GM19324 (cell line): Measurements from ENCODE around the gene LDLRAD4.

ENCODE experiments used
- ATAC-seq: cut with Tn5 transposase; IDR thresholded peaks from one replicate; pipeline ENCODE4 v1.9.1; 2021; ENCODE audit warnings: mild to moderate bottlenecking, moderate library complexity; ENCODE audit not compliant: unreplicated experiment, low FRiP score

The LDLRAD4 gene

GRCh38 chr18:13395577-13395976 lies 177.0 kb downstream of the LDLRAD4 start:
- ATAC-seq = no peak

DNA sequence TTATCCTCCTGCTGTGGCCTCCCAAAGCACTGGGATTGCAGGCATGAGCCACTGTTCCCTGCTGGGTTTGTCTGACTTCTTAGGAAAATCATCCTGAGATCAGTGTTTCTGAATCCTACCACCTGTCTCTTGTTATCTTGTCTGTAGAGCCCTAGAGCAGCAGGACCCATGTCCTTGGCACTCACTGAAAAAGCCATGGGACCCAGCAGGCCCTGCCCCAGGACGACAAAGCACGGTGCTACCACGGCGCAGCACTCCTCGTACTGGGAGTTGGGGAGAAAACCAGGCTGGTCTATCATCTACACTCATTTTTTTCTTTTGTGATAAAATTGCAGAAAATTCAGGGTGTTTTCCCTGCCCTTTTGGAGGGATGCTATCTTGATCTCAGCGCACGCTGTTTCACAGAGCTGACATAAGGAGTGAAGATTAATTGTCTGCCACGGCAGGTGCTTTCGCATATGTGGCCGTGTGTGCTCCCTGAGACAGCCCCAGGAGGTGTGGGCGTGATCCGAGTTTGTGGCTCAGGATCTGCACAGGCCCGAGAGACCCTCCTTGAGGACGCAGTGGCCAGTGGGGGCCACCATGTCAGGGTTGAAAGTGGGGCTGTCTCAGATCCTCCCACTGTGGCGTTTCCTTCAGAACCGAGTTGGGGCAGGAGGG lies 179.1 kb downstream of the LDLRAD4 start:
- no peak for ATAC-seq

DNA sequence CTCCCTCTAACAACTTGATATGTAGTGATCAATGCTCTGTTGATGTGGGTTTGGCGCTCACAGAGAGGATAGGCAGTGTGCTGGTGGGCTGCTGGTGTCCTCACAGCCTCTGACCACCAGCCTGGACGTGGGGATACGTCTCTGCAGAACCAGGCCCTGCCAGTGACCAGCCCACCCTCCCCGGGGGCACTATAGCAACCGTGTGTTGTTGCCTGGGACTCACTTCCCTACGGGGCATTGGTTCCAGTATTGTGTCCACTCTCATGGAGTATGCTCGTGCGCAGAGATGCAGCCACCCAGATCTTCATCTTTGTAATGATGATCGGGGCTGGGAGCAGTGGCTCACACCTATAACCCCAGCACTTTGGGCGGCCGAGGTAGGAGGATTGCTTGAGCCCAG lies 180.1 kb downstream of the LDLRAD4 start:
- ATAC-seq = no peak

DNA sequence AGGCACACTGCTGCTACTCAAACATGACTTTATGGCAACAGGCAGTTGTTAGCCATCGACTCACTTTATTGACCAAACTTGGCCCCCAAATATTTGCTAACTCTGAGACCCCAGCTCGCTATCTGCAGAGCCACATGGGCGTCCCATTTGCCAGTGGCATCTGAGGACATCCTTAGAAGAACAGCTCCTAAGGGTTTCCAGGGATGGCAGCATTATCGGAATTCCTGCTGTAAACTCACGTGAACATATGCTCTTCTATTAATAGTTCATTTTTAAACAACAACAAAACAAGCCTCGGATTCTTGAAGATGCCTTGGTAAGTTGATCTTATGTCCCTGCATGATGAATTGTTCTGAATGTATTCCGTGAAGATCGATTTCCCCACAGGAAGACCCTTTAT lies 181.0 kb downstream of the LDLRAD4 start:
- ATAC-seq = no peak

GRCh38 chr18:13400636-13401315 lies 182.2 kb downstream of the LDLRAD4 start:
- no peak for ATAC-seq

DNA sequence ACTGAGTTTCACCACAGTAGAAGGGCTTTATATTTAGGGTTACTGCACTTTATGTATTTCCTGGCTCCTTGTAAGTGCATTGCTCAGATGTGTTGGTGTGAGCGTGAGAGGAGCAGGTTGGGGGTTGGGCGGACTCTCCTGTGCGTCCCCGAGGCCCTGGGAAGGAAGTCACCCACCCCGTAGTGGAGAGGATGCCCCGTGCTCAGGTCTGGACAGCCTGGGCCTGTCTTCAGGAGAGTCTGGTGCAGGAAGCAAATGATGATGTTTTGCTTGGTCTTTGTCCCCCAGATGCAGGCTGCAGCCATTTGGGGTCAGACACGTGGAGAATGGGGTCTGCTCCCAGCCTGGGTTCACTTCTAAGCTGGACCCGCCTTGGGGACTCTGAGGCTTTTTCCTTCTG lies 182.8 kb downstream of the LDLRAD4 start:
- no peak for ATAC-seq

DNA sequence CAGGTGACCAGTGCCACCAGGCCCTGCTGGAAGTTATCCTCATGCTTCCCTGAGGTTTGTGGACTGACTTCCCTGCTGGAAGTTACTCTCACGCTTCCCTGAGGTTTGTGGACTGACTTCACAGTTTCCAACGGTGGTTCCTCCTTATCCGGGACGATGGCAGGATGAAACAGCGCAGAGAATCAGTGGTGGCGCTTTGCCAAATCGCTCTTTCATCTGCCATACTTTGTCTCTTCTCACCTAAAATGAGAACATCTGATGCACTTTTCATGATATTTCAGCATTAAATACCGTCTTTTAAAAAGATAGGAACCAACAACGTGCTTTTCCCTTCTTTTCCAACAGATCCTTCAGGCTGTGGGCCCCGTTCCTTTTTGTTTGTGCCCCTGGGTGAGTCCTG lies 183.3 kb downstream of the LDLRAD4 start:
- no peak for ATAC-seq

DNA sequence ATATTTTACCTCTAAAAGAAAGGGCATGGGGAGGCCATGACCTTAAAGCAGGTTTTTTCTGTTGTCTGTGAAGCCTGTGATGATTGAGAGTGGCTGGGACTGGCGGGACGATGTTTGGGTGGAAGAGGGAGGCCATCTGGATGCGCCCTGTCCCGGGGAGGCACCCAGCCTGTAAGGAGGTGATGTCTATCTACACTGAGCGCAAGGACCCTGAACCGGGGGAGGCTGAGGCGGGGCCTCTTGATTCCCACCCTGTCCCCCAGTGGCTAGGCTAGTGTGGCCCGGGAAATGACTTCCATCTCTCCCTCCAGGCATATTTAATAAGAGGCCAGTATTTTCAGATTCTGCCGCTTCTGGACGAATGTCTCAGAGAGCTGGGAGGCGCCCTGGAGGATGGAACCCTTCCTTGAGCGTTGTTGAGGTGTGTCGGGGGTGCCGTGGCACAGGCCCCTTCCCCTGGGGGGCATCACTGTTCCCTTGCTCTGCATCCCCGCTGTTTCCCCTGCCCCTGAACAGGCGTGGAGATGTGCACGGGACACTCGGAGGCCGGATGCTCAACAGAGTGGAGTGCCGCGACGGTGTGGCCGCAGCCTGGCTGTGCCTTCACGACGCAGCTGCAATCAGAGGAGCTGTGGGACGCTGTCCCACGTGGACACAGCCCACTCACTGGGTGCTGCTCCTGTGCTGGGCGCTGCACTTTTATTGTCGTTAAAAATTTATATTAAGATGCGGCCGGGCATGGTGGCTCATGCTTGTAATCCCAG lies 185.4 kb downstream of the LDLRAD4 start:
- no peak for ATAC-seq

GRCh38 chr18:13405305-13406038 lies 186.9 kb downstream of the LDLRAD4 start:
- ATAC-seq = no peak

GRCh38 chr18:13406049-13406615 lies 187.6 kb downstream of the LDLRAD4 start:
- ATAC-seq = no peak

DNA sequence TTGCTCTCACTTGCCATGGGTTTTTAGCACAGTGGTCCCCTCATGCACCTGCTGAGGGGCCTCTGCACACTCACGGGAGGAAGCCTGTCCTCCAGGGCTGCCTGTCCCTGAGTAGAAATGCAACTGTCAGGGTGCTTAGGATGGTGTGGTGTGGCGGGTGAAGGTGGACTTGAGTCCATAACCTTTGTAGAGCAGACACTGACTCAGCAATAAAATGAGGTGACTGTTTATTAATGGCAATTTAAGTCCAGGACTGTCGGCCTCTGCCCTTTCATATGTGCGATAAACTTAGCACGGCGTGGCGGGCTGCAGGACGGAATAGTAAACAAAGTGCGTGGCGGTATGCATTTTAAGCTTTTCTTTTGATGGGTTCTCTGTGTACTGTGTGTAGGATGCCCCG lies 188.2 kb downstream of the LDLRAD4 start:
- ATAC-seq = no peak

- no peak for ATAC-seq
Measured at GRCh38 chr18:13407484-13407883, 188.9 kb downstream of the LDLRAD4 start.

GRCh38 chr18:13409026-13409425 lies 190.5 kb downstream of the LDLRAD4 start:
- no peak for ATAC-seq

DNA sequence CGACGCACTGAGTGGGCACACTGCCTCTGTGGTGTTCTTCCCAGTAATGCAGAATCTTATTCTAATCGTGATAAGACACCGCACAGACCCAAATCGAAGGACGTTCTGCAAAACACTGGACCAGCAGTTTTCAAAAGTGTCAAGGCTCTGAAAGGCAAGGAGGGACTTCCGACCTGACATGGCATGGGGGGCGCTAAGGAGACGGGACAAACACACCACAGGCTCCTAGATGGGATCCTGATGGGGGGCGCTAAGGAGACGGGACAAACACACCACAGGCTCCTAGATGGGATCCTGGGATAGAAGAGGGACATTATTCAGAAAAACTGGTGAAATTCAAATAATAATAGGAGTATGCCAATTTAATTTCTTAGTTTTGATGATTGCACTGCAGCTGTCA lies 191.4 kb downstream of the LDLRAD4 start:
- no peak for ATAC-seq

DNA sequence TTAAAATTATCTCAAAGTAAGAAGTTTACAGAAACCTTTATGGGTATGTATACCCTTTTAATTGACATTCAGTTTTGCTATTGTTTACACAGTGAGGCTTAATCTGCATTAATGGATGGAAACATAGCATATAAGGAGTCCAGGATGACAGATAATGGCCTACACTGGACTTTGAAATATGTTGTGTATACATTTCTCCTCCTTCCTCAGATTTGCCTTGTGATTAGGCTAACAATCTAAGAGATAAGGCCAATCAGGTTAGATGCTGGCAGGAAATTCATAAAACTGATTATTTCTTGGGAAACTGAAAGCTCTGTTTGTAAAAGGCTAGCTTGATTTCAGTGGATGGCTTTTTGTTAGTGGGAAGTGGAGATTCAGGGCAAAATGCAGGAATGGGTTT lies 191.9 kb downstream of the LDLRAD4 start:
- ATAC-seq = no peak

- no peak for ATAC-seq
Measured at GRCh38 chr18:13412017-13412416, 193.5 kb downstream of the LDLRAD4 start.

DNA sequence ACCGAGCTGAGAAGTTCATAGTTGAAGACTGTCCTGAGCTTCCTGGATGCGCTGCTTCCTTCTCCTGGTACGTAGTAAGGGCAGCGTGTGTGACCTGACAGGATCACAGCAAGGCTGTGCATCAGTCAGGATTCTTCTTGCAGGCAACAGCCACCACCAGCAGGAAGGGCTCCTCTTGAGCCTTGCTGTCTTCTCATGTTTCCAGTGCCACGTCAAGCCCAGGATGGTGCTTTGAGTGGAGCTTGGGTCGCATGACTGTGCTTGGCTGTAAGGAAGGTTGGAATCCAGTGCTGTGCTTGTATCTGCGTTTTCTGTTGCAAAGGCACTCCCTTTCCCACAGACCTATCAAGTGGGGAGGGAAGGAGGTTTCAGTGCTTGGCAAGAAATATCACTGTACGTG lies 194.3 kb downstream of the LDLRAD4 start:
- ATAC-seq = no peak

DNA sequence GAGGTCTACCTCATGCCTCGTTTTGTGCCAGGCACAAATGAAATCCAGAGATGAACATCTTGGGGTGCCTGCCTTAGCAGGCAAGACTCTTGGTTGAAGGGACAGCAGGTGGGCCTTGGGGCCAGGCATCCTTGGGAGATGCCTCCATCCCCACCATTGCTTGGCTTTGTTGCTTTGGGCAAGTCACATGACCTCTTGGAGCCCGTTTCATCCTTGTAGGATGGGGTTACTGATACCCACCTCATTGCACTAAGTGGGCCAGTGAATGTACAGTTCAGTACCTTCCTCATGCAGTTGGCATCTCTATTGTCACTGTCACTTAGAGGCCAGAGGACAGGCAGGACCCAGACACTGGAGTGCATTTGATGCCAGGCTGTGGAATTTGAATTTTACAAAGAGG lies 195.5 kb downstream of the LDLRAD4 start:
- ATAC-seq = no peak

GRCh38 chr18:13414521-13414920 lies 196.0 kb downstream of the LDLRAD4 start:
- no peak for ATAC-seq

DNA sequence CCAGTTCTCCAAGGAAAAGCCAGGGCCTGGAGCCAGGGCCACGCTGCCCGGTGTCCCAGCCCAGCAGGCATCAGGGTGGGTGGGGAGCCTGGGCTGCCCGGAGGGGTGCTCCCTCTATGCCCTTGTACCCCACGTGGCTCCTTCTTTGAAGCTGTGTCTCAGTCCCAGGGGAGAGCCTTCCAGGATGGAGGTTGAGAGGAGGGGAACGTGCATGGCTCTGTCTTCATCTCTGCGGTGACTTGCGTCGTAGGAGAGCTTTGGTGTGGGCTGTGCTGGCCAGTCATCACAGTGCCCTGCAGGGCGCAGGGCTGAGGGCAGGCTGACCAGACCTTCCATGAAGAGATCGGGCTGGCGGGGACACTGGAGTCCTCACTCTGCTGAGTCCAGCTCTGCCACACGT lies 197.2 kb downstream of the LDLRAD4 start:
- ATAC-seq = no peak

- no peak for ATAC-seq
Measured at GRCh38 chr18:13416208-13416607, 197.6 kb downstream of the LDLRAD4 start.
